Measurements from ENCODE around the gene GDF11.

The GDF11 gene

DNA sequence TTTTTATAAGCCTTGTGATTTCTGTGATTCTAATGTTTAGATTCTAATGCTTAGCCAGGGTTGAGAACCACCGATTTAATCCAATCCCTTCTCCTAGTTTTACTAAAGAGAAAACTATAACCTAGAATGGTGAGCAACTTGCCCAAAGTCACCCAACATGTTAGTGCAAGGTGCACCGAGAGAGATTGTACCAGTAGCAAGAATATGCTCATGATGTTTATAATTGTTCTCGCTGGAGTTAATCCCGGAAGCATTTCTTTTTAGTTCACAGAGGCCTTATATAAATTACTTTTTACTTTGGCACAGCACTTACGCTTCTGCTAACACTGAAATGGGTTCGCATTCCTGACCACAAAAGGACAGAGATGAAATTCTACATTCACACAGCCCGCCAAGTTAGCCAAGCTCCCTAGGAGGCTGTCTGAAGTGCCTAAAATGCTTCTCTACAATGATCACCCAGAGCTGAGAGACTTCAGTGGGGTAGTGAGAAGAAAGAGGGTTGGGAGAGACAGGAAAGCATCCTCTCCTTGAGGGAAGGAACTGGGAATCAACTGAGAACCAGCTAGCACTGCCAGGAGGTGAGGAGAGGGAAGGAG, 27.7 kb upstream of the GDF11 start:
- H3K27ac ChIP-seq (ENCODE audit: extremely low read depth, low read depth, low read length), result peak overlapping the region; percentile 77; the same call in 1 of the 2 replicates
- TF ChIP-seq KLF7 (tag by site-specific recombination; IDR thresholded peaks at IDR 0.05; ENCODE audit: borderline replicate concordance) (no peak), ZBTB17 (tag by site-specific recombination; IDR thresholded peaks at IDR 0.05) (no peak), ZSCAN4 (tag by site-specific recombination; IDR thresholded peaks at IDR 0.05) (no peak), ZNF768 (tag by site-specific recombination; IDR thresholded peaks at IDR 0.05) (no peak), MEIS1 (CRISPR knock-in tag; IDR thresholded peaks at IDR 0.05; ENCODE audit: borderline replicate concordance) (no peak), ZNF26 (tag by site-specific recombination; IDR thresholded peaks at IDR 0.05) (no peak), ZXDB (tag by site-specific recombination; IDR thresholded peaks at IDR 0.05) (no peak), ZNF184 (tag by site-specific recombination; IDR thresholded peaks at IDR 0.05) (no peak)
- peak overlapping the region; percentile 83 for H3K4me3 ChIP-seq (ENCODE audit: low read depth, low read length)
- peaks cover 13% of the 10 kb centered on the region; the same call in 1 of the 2 replicates for H3K4me1 ChIP-seq (ENCODE audit: control insufficient read depth, insufficient read depth, low read length)
- peaks cover 0 to 16% of the 10 kb centered on the region in 2 experiments; a peak in 1 of 3 replicates for H3K36me3 ChIP-seq (ENCODE audit: control insufficient read depth in 2 of 2, insufficient read depth in 1 of 2, low read length in 2 of 2)
- ChIA-PET POLR2A (interaction anchor here (1.0 to 2.7 kb wide), 6 partner anchors 10 to 102 kb away, joined by 3 to 17 read pairs (median 4); partner anchors contain the start of genes CD63, ORMDL2 and SARNP), CTCF (interaction anchor here (0.6 to 1.4 kb wide), 6 partner anchors 10 to 281 kb away, joined by 3 to 5 read pairs (median 3); a partner anchor contains a TSS)
- no peaks in the 10 kb centered on the region for H3K9me3 ChIP-seq (ENCODE audit: control insufficient read depth, insufficient read depth, low read depth, low read length)

GRCh38 chr12:55715833-55716581, 26.9 kb upstream of the GDF11 start, which contains the start of gene BLOC1S1:
BLOC1S1 (plus strand) TSS chr12:55716046; CDS start chr12:55716052, 6 bp downstream.
- POLR2A ChIA-PET, result interaction anchor here (1.0 to 2.7 kb wide), 7 partner anchors 9 to 102 kb away, joined by 3 to 17 read pairs (median 4); partner anchors contain the start of genes CD63, ORMDL2 and SARNP
- H3K4me1 ChIP-seq (ENCODE audit: control insufficient read depth, insufficient read depth, low read length), result peaks cover 13% of the 10 kb centered on the region; the same call in 1 of the 2 replicates
- CTCF ChIA-PET, result interaction anchor here (0.6 to 3.0 kb wide), 10 partner anchors 10 to 281 kb away, joined by 3 to 21 read pairs (median 3); a partner anchor contains a TSS
- TF ChIP-seq ZNF302 (tag by site-specific recombination; IDR thresholded peaks at IDR 0.05; ENCODE audit: low read depth), result peak; percentile 61; the same call in 1 of the 2 replicates
- TF ChIP-seq ZNF311 (tag by site-specific recombination; IDR thresholded peaks at IDR 0.05; ENCODE audit: borderline replicate concordance), result no peak
- peak; percentile 67 for TF ChIP-seq ZBTB8A (tag by site-specific recombination; IDR thresholded peaks at IDR 0.05)
- peak; percentile 93 for TF ChIP-seq ZNF2 (tag by site-specific recombination; IDR thresholded peaks at IDR 0.05)
- TF ChIP-seq, protein P1, sequence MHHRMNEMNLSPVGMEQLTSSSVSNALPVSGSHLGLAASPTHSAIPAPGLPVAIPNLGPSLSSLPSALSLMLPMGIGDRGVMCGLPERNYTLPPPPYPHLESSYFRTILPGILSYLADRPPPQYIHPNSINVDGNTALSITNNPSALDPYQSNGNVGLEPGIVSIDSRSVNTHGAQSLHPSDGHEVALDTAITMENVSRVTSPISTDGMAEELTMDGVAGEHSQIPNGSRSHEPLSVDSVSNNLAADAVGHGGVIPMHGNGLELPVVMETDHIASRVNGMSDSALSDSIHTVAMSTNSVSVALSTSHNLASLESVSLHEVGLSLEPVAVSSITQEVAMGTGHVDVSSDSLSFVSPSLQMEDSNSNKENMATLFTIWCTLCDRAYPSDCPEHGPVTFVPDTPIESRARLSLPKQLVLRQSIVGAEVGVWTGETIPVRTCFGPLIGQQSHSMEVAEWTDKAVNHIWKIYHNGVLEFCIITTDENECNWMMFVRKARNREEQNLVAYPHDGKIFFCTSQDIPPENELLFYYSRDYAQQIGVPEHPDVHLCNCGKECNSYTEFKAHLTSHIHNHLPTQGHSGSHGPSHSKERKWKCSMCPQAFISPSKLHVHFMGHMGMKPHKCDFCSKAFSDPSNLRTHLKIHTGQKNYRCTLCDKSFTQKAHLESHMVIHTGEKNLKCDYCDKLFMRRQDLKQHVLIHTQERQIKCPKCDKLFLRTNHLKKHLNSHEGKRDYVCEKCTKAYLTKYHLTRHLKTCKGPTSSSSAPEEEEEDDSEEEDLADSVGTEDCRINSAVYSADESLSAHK (tag by site-specific recombination; IDR thresholded peaks at IDR 0.05), result peak; percentile 69
- TF ChIP-seq FEZF1 (tag by site-specific recombination; IDR thresholded peaks at IDR 0.05), result peak; percentile 28
- TF ChIP-seq ZNF549 (tag by site-specific recombination; IDR thresholded peaks at IDR 0.05), result no peak
- TF ChIP-seq, protein P2, sequence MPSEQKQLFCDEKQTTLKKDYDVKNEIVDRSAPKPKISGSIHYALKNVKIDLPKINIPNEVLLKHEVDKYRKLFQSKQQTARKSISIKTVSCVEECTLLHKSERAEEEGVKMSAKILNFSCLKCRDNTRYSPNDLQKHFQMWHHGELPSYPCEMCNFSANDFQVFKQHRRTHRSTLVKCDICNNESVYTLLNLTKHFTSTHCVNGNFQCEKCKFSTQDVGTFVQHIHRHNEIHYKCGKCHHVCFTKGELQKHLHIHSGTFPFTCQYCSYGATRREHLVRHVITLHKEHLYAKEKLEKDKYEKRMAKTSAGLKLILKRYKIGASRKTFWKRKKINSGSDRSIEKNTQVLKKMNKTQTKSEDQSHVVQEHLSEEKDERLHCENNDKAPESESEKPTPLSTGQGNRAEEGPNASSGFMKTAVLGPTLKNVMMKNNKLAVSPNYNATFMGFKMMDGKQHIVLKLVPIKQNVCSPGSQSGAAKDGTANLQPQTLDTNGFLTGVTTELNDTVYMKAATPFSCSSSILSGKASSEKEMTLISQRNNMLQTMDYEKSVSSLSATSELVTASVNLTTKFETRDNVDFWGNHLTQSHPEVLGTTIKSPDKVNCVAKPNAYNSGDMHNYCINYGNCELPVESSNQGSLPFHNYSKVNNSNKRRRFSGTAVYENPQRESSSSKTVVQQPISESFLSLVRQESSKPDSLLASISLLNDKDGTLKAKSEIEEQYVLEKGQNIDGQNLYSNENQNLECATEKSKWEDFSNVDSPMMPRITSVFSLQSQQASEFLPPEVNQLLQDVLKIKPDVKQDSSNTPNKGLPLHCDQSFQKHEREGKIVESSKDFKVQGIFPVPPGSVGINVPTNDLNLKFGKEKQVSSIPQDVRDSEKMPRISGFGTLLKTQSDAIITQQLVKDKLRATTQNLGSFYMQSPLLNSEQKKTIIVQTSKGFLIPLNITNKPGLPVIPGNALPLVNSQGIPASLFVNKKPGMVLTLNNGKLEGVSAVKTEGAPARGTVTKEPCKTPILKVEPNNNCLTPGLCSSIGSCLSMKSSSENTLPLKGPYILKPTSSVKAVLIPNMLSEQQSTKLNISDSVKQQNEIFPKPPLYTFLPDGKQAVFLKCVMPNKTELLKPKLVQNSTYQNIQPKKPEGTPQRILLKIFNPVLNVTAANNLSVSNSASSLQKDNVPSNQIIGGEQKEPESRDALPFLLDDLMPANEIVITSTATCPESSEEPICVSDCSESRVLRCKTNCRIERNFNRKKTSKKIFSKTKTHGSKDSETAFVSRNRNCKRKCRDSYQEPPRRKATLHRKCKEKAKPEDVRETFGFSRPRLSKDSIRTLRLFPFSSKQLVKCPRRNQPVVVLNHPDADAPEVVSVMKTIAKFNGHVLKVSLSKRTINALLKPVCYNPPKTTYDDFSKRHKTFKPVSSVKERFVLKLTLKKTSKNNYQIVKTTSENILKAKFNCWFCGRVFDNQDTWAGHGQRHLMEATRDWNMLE (tag by site-specific recombination; conservative IDR thresholded peaks at IDR 0.05; ENCODE audit: low read depth), result peak; percentile 70
- TF ChIP-seq YY1 (tag by site-specific recombination; IDR thresholded peaks at IDR 0.05), result peak; percentile 77
- peak; percentile 99 for TF ChIP-seq PATZ1 (tag by site-specific recombination; IDR thresholded peaks at IDR 0.05)
- peak; percentile 97 for TF ChIP-seq KLF9 (tag by site-specific recombination; IDR thresholded peaks at IDR 0.05; ENCODE audit: low read depth)
- TF ChIP-seq HOXA7 (CRISPR knock-in tag; IDR thresholded peaks at IDR 0.05; ENCODE audit: borderline replicate concordance), result no peak

More at GRCh38 chr12:55715833-55716581, 26.9 kb upstream of the GDF11 start, which contains the start of gene BLOC1S1:
- Histone ChIP-seq H3K27ac (ENCODE audit: extremely low read depth, low read depth, low read length) (peak within 1 kb of the TSS; percentile 77), H3K9me3 (ENCODE audit: control insufficient read depth, insufficient read depth, low read depth, low read length) (no peaks in the 10 kb centered on the region), H3K4me3 (ENCODE audit: low read depth, low read length) (peak within 1 kb of the TSS; percentile 83), H3K36me3 (ENCODE audit: control insufficient read depth in 2 of 2, insufficient read depth in 1 of 2, low read length in 2 of 2) (peaks cover 0 to 20% of the 10 kb centered on the region in 2 experiments; a peak in 1 of 3 replicates)
